Vagina (tissue), 2 donors: Measurements from ENCODE around the gene NRDE2. TPM values are rescaled to one million over a fixed set of nuclear protein-coding genes. Genes with fewer than 3 reads are reported as not detected.

Source experiments
- DNase-seq, 2 donors: peaks; one replicate each; pipeline ENCODE4 v3.0.0-alpha.2; 2017; ENCODE audit errors: extremely low spot score in 2 of 2
- H3K27ac ChIP-seq: fragments of 200-600 bp; sonication (generic); one replicate; pipeline ENCODE4 v1.5.1; 2019
- H3K27me3 ChIP-seq: fragments of 200-600 bp; sonication (generic); one replicate; pipeline ENCODE4 v1.5.1; 2019
- H3K36me3 ChIP-seq, 2 donors: fragments of 200-600 bp; sonication (generic); one replicate each; pipeline ENCODE4 v1.5.1; 2017 to 2019
- H3K4me1 ChIP-seq: fragments of 200-600 bp; sonication (generic); one replicate; pipeline ENCODE4 v1.5.1; 2019
- H3K4me3 ChIP-seq, 2 donors: fragments of 200-600 bp; sonication (generic); 1 replicate in 1 of 2; 2 replicates in 1 of 2; pipeline ENCODE4 v1.5.1; 2016 to 2019
- H3K9me3 ChIP-seq: fragments of 200-600 bp; sonication (generic); one replicate; pipeline ENCODE4 v1.5.1; 2019
- POLR2A ChIP-seq, 2 donors: fragments of 450-650 bp; IDR thresholded peaks; one replicate each; pipeline ENCODE4 v1.6.1; 2017; ENCODE audit warnings: antibody characterized with exemption in 2 of 2, mild to moderate bottlenecking in 2 of 2, moderate library complexity in 2 of 2
- POLR2AphosphoS5 ChIP-seq, 2 donors: sonication (generic); formaldehyde crosslinking; IDR thresholded peaks; one replicate each; pipeline ENCODE4 v1.9.0; 2017; ENCODE audit warnings: antibody characterized with exemption in 2 of 2, mild to moderate bottlenecking in 2 of 2, low read depth in 1 of 2; ENCODE audit not compliant: insufficient read depth in 1 of 2
- intact Hi-C: fragments of 100-400 bp; cut with DNase I; formaldehyde crosslinking; loops from one replicate; pipeline ENCODE4 v1.15.1; 2023
- total RNA-seq: library from RNA; depleted of rRNA; stranded (reverse); fragments of >200 nt; gene quantifications from one replicate; pipeline ENCODE4 v1.2.3, GENCODE V29; 2016
- TF ChIP-seq, protein P1 (sequence below), 3 experiments: fragments of 450-650 bp in 2 of 3; fragments of 200-600 bp in 1 of 3; sonication (generic) in 1 of 3; IDR thresholded peaks; one replicate each; pipeline ENCODE4 v1.5.1; 2017 to 2019; ENCODE audit warnings: antibody characterized with exemption in 3 of 3, mild to moderate bottlenecking in 2 of 3, moderate library complexity in 2 of 3

NRDE2 gene, protein sequence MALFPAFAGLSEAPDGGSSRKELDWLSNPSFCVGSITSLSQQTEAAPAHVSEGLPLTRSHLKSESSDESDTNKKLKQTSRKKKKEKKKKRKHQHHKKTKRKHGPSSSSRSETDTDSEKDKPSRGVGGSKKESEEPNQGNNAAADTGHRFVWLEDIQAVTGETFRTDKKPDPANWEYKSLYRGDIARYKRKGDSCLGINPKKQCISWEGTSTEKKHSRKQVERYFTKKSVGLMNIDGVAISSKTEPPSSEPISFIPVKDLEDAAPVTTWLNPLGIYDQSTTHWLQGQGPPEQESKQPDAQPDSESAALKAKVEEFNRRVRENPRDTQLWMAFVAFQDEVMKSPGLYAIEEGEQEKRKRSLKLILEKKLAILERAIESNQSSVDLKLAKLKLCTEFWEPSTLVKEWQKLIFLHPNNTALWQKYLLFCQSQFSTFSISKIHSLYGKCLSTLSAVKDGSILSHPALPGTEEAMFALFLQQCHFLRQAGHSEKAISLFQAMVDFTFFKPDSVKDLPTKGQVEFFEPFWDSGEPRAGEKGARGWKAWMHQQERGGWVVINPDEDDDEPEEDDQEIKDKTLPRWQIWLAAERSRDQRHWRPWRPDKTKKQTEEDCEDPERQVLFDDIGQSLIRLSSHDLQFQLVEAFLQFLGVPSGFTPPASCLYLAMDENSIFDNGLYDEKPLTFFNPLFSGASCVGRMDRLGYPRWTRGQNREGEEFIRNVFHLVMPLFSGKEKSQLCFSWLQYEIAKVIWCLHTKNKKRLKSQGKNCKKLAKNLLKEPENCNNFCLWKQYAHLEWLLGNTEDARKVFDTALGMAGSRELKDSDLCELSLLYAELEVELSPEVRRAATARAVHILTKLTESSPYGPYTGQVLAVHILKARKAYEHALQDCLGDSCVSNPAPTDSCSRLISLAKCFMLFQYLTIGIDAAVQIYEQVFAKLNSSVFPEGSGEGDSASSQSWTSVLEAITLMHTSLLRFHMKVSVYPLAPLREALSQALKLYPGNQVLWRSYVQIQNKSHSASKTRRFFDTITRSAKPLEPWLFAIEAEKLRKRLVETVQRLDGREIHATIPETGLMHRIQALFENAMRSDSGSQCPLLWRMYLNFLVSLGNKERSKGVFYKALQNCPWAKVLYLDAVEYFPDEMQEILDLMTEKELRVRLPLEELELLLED
- total RNA-seq: 7.9 TPM

DNA sequence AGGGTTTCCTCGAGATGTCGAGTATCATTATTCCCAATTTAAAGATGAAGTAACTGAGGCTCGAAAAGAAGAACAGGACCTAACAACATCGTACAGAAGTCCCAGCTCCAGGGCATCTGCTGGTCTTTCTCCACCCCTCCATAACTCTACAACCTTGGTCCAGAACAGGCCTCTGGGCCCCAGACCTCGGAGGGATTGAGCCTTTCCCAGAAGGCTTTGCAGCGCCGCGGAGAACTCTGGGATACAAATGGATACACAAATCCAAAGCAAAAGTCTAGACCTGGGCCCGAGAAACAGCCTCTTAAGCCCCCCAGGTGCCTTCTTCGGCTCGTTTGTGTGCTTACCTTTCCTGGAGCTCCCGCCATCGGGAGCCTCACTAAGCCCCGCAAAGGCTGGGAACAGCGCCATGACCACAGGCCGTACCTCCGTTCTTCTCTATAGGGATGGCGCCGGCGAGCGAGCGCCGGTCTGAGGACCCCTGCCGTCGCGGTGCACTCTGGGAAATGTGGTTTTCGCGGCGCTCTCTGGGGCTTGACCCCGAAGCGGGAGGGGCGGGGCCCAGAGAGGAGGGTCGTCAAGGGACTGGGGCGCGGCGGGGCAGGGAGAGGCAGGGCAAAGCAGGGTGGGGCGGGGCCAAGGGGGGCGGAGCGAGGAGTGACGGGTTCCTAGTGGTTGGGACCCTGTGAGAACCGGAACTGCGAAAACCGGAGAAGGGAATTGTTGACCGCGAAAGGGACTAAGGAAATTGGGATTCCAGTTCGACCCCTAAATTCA is at the start of gene NRDE2:
Gene NRDE2 (minus strand): TSS at position 445 of the 774 bp plus-strand sequence. CDS start 37 bp downstream, at position 408.
- TF ChIP-seq POLR2A (IDR thresholded peaks at IDR 0.05): no peak
- TF ChIP-seq POLR2AphosphoS5 (IDR thresholded peaks at IDR 0.05; ENCODE audit: insufficient read depth in 1 of 2, low read depth in 1 of 2): peak; percentile 83 to 86
- TF ChIP-seq, protein P1, sequence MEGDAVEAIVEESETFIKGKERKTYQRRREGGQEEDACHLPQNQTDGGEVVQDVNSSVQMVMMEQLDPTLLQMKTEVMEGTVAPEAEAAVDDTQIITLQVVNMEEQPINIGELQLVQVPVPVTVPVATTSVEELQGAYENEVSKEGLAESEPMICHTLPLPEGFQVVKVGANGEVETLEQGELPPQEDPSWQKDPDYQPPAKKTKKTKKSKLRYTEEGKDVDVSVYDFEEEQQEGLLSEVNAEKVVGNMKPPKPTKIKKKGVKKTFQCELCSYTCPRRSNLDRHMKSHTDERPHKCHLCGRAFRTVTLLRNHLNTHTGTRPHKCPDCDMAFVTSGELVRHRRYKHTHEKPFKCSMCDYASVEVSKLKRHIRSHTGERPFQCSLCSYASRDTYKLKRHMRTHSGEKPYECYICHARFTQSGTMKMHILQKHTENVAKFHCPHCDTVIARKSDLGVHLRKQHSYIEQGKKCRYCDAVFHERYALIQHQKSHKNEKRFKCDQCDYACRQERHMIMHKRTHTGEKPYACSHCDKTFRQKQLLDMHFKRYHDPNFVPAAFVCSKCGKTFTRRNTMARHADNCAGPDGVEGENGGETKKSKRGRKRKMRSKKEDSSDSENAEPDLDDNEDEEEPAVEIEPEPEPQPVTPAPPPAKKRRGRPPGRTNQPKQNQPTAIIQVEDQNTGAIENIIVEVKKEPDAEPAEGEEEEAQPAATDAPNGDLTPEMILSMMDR (IDR thresholded peaks at IDR 0.05): no peak
- H3K27me3 ChIP-seq: no peaks in the 10 kb centered on the region
- intact Hi-C loops: no loop called here

DNA sequence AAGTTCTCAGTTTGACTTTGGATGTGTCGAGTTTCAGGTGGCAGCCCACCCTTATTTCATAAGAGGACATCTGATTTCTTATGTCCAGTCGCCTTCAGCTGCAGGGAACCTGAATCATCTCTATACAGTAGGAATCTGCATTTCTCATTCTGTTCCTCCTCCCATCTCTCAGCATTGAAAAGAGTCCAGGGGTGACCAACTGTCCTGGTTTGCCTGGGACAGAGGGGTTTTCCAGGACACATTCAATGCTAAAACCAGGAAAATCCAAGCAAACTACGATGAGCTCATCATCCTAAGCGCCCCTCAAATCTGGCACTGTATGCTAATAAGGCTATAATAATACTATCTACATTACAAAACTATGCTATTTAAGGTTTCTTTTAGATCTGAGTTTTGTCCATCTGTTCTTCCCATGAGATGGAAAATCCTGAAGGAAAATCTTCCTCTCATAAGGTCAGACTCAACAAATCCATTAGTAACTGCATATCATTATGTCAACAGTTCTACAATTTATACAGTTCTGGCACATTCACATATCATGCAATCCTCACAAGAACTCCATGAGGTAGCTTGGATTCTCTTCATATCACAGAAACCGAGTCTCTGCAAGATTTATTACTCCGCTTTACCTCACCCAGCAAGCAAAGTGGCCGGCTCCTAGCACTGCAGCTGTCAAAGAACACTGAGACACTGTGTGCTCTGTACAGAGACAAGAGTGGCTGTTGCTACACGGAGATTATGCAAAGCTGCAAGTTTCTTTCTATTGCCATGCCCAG is 49.5 kb upstream of the NRDE2 start:
- H3K27me3 ChIP-seq: no peaks in the 10 kb centered on the region
- TF ChIP-seq, protein P1 (IDR thresholded peaks at IDR 0.05): no peak
- TF ChIP-seq POLR2AphosphoS5 (IDR thresholded peaks at IDR 0.05; ENCODE audit: insufficient read depth in 1 of 2, low read depth in 1 of 2): no peak
- no peak for TF ChIP-seq POLR2A (IDR thresholded peaks at IDR 0.05)
- H3K4me3 ChIP-seq: no peak overlapping the region
- H3K36me3 ChIP-seq: no peaks in the 10 kb centered on the region
- peak overlapping the region; percentile 99 for H3K27ac ChIP-seq
- H3K4me1 ChIP-seq: peaks cover 26% of the 10 kb centered on the region
- intact Hi-C loops: no loop called here
- H3K9me3 ChIP-seq: no peaks in the 10 kb centered on the region
- DNase-seq: peak in 1 of 2 donors; percentile 89

More for the DNA sequence above, at the start of gene NRDE2:
- peak within 1 kb of the TSS; percentile 84 for H3K27ac ChIP-seq
- peak within 1 kb of the TSS; percentile 61 to 80 for H3K4me3 ChIP-seq
- DNase-seq: peak in 1 of 2 donors; percentile 96
- no peaks in the 10 kb centered on the region for H3K36me3 ChIP-seq
- H3K4me1 ChIP-seq: peaks cover 13% of the 10 kb centered on the region
- H3K9me3 ChIP-seq: no peaks in the 10 kb centered on the region

DNA sequence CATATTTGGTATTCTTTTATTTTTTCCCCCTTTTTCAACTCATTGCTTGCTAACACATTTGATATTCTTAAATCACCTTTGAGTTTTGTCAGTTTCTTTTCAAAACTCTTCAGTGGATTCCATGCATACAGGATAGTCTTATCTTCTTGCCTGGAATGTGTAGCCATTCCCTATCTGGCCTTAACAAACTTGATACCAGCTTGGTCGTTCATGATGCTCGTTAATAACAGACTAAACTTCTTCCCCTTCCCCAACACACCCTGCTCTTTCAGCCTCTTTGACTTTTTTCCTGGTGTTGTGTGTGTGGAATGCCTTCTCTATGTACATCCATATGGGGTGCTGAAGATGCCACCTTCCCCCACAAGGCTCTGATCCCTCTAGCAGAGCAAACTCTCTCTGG is 47.4 kb upstream of the NRDE2 start:
- Histone ChIP-seq H3K36me3 (no peaks in the 10 kb centered on the region), H3K4me1 (peaks cover 16% of the 10 kb centered on the region), H3K4me3 (no peak overlapping the region), H3K27ac (no peak overlapping the region), H3K27me3 (no peaks in the 10 kb centered on the region), H3K9me3 (no peaks in the 10 kb centered on the region)
- no peak for DNase-seq
- TF ChIP-seq, protein P1 (IDR thresholded peaks at IDR 0.05): no peak
- TF ChIP-seq POLR2AphosphoS5 (IDR thresholded peaks at IDR 0.05; ENCODE audit: insufficient read depth in 1 of 2, low read depth in 1 of 2) (no peak), POLR2A (IDR thresholded peaks at IDR 0.05) (no peak)
- intact Hi-C loops: no loop called here

DNA sequence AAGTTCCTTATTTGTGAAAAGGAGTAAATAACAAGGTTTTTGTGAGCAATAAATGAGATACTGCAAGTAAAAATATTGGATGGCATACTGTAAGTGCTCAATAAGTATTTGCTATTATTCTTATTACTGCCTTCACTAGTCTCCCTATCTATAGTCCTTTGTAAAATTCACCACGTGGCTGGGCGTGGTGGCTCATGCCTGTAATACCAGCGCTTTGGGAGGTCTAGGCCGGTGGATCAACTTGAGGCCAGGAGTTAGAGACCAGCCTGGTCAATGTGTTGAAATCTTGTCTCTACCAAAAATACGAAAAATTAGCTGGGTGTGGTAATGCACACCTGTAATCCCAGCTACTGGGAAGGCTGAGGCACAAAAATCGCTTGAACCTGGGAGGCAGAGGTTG is 46.5 kb upstream of the NRDE2 start:
- intact Hi-C loops: no loop called here
- TF ChIP-seq, protein P1 (IDR thresholded peaks at IDR 0.05): no peak
- Histone ChIP-seq H3K4me1 (peaks cover 10% of the 10 kb centered on the region), H3K27me3 (no peaks in the 10 kb centered on the region), H3K4me3 (no peak overlapping the region), H3K9me3 (no peaks in the 10 kb centered on the region), H3K27ac (no peak overlapping the region), H3K36me3 (no peaks in the 10 kb centered on the region)
- peak in 1 of 2 donors; percentile 25 for DNase-seq
